ENCODE results near the gene EPHB1.

DNA sequence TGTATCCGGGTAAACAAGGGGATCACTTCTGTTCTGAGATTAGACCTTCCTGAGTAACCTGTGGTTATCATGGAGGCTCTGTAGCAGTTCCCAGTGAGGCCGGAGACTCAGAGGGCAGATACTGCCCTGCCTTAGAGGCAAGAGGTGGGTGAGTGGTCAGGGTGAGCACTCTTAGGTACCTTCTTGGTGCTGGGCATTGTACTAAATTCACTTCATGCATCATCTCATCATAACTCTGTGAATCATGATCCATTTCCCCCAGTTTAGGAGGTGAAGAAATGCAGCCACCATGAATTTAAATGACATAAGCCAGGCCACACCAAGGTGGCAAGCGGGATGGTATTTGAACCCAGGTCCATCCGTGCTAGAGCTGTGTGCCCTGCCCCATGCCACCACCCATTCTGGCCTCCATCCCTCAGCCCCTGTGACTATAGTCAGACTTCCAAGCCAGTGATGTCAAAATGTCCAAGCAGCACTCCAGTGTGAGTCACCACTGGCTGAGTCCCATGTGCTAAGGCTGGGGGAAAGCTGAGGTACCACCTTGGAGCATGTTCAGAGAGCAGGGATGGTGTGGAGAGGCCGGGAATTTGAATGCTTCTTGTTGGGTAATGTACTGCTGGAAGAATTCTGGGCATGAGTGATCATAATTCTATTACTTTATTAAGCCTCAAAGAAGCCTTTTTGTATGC lies 88.8 kb downstream of the EPHB1 start:
- no peak for TF ChIP-seq POLR2A (IDR thresholded peaks at IDR 0.05)
- TF ChIP-seq, protein P1, sequence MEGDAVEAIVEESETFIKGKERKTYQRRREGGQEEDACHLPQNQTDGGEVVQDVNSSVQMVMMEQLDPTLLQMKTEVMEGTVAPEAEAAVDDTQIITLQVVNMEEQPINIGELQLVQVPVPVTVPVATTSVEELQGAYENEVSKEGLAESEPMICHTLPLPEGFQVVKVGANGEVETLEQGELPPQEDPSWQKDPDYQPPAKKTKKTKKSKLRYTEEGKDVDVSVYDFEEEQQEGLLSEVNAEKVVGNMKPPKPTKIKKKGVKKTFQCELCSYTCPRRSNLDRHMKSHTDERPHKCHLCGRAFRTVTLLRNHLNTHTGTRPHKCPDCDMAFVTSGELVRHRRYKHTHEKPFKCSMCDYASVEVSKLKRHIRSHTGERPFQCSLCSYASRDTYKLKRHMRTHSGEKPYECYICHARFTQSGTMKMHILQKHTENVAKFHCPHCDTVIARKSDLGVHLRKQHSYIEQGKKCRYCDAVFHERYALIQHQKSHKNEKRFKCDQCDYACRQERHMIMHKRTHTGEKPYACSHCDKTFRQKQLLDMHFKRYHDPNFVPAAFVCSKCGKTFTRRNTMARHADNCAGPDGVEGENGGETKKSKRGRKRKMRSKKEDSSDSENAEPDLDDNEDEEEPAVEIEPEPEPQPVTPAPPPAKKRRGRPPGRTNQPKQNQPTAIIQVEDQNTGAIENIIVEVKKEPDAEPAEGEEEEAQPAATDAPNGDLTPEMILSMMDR (IDR thresholded peaks at IDR 0.05 in 4 of 5, conservative IDR thresholded peaks at IDR 0.05 in 1 of 5) = no peak
